SK-N-SH (cell line): ENCODE data around the gene CCN6.

Source experiments
- CTCF ChIP-seq: fragments of 200-600 bp; sonication (generic); IDR thresholded peaks from 2 replicates; pipeline ENCODE4 v1.6.1; 2017; ENCODE audit warnings: antibody characterized with exemption, mild to moderate bottlenecking, moderate library complexity
- EP300 ChIP-seq, 2 experiments: IDR thresholded peaks; 2 replicates each; pipeline versions ENCODE4 v1.4.0 to v1.6.1; 2012; ENCODE audit warnings: borderline replicate concordance in 1 of 2, low read depth in 1 of 2, low read length in 1 of 2
- FOXM1 ChIP-seq: IDR thresholded peaks from 2 replicates; pipeline ENCODE4 v1.4.0; 2012; ENCODE audit warnings: low read depth, mild to moderate bottlenecking
- GABPA ChIP-seq: IDR thresholded peaks from 2 replicates; pipeline ENCODE4 v1.4.0; 2012; ENCODE audit warnings: low read depth, mild to moderate bottlenecking
- MXI1 ChIP-seq: IDR thresholded peaks from 2 replicates; pipeline ENCODE4 v1.6.1; 2012; ENCODE audit warnings: mild to moderate bottlenecking, low read depth, low read length, improper control_type of control experiment
- RAD21 ChIP-seq: IDR thresholded peaks from 2 replicates; pipeline ENCODE4 v1.6.1; 2012; ENCODE audit warnings: mild to moderate bottlenecking, low read length
- TAF1 ChIP-seq: IDR thresholded peaks from 2 replicates; pipeline ENCODE4 v1.6.1; 2012; ENCODE audit warnings: low read depth, mild to moderate bottlenecking, low read length, moderate library complexity, borderline replicate concordance
- TCF12 ChIP-seq: IDR thresholded peaks from 2 replicates; pipeline ENCODE4 v1.4.0; 2012
- TF ChIP-seq, protein P1 (sequence below): IDR thresholded peaks from 2 replicates; pipeline ENCODE4; 2012
- TF ChIP-seq, protein P2 (sequence below): IDR thresholded peaks from 2 replicates; pipeline ENCODE4 v1.4.0; 2012; ENCODE audit warnings: low read depth, borderline replicate concordance
- TF ChIP-seq, protein P3 (sequence below): IDR thresholded peaks from 2 replicates; pipeline ENCODE4 v1.4.0; 2012; ENCODE audit warnings: low read depth

DNA sequence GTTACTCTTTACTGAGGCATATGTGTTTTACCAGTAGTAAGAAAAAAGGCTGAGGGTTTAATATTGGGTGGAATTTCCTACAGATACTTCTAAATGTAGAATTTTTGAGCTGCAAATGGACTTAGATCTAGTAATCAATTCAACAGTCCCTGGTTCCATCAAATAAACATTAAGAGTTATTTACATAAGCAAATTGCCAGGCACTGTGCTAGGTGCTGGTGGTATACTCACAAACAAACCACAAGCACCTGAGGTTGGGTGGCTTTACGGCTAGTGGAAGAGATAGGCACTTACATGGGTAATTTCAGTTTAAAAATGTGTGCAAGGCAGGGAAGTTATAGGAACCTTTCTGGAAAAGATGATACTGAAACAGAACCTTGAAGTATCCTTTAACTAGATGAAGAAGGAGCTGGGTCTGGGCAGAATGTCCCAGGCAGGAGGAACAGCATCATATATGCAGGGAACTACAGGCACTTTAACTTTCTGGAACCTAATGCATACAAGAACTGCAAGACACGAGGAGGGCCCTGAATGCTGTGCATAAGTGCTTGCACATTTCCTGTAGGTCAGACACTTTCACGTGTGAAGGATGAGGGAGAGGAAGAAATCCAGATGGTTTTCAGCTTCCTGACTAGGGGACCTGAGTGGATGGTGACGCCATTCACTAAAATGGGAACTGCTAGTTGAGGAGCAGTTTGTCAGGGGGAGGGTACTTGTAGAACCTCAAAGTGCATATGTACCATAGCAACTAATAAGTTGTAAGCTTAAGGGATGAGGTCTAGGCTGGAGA lies 4.5 kb downstream of the CCN6 start:
- no peak for TF ChIP-seq TAF1
- no peak for TF ChIP-seq GABPA
- TF ChIP-seq, protein P1, sequence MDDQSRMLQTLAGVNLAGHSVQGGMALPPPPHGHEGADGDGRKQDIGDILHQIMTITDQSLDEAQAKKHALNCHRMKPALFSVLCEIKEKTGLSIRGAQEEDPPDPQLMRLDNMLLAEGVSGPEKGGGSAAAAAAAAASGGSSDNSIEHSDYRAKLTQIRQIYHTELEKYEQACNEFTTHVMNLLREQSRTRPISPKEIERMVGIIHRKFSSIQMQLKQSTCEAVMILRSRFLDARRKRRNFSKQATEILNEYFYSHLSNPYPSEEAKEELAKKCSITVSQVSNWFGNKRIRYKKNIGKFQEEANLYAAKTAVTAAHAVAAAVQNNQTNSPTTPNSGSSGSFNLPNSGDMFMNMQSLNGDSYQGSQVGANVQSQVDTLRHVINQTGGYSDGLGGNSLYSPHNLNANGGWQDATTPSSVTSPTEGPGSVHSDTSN = no peak
- TF ChIP-seq CTCF = no peak
- no peak for TF ChIP-seq MXI1
- TF ChIP-seq TCF12 = no peak
- TF ChIP-seq EP300 (IDR thresholded peaks at IDR 0.05; ENCODE audit: borderline replicate concordance in 1 of 2, low read depth in 1 of 2, low read length in 1 of 2) = no peak
- no peak for TF ChIP-seq RAD21
- TF ChIP-seq, protein P2, sequence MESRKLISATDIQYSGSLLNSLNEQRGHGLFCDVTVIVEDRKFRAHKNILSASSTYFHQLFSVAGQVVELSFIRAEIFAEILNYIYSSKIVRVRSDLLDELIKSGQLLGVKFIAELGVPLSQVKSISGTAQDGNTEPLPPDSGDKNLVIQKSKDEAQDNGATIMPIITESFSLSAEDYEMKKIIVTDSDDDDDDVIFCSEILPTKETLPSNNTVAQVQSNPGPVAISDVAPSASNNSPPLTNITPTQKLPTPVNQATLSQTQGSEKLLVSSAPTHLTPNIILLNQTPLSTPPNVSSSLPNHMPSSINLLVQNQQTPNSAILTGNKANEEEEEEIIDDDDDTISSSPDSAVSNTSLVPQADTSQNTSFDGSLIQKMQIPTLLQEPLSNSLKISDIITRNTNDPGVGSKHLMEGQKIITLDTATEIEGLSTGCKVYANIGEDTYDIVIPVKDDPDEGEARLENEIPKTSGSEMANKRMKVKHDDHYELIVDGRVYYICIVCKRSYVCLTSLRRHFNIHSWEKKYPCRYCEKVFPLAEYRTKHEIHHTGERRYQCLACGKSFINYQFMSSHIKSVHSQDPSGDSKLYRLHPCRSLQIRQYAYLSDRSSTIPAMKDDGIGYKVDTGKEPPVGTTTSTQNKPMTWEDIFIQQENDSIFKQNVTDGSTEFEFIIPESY = no peak
- TF ChIP-seq FOXM1 = no peak
- TF ChIP-seq, protein P3, sequence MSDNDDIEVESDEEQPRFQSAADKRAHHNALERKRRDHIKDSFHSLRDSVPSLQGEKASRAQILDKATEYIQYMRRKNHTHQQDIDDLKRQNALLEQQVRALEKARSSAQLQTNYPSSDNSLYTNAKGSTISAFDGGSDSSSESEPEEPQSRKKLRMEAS = no peak
